GDM1 (cell line): Measurements from ENCODE around the gene PLXNA4.

Experiments
- DNase-seq: peaks from one replicate; lab custom pipeline; 2025; lab: John Stamatoyannopoulos, UW

Gene PLXNA4

GRCh38 chr7:132469681-132470080, 106.6 kb downstream of the PLXNA4 start:
- no peak for DNase-seq

GRCh38 chr7:132469264-132469663, 107.0 kb downstream of the PLXNA4 start:
- no peak for DNase-seq

GRCh38 chr7:132466367-132466766, 109.9 kb downstream of the PLXNA4 start:
- no peak for DNase-seq

DNA sequence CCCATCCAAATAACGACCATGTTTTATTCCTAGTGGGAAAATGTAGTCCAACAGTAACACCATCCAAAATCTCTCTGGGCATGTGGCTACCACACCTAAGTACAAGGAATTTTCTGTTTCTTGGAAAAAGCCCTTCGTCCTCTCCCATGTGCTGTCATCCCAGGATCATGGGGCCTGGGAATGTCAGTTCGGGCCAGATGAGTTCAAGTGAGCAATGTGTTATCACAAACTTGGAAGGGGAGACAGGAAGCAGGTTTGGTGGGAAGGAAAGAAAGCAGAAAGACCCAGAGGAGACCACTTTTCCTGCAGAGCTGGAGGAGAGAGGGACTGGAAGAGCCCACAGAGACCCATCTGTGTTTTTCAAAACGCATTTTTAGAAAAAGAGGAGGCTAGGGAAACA, 110.8 kb downstream of the PLXNA4 start:
- no peak for DNase-seq

- DNase-seq = no peak
These were observed 111.5 kb downstream of the PLXNA4 start for GRCh38 chr7:132464740-132465139.

DNA sequence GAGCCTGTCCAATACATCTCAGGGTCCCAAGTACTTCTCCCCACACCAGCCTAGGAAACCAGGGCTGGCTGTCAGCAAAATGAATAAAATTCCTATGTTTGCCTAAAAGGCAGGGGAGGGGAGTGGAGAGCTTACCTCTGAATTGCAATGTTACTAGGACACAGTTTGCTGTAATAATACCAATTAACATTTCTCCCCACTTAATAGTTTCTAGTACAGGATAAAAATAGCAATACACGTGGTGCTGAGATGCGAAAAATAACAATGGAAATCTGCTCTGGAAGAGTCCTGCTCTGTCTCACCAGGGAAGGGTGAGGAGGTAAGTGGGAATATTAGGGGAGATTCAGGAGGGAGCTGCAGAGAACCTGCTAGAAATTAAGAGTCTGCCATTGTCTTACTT, 112.3 kb downstream of the PLXNA4 start:
- DNase-seq = no peak

GRCh38 chr7:132462478-132462877, 113.8 kb downstream of the PLXNA4 start:
- DNase-seq = no peak

DNA sequence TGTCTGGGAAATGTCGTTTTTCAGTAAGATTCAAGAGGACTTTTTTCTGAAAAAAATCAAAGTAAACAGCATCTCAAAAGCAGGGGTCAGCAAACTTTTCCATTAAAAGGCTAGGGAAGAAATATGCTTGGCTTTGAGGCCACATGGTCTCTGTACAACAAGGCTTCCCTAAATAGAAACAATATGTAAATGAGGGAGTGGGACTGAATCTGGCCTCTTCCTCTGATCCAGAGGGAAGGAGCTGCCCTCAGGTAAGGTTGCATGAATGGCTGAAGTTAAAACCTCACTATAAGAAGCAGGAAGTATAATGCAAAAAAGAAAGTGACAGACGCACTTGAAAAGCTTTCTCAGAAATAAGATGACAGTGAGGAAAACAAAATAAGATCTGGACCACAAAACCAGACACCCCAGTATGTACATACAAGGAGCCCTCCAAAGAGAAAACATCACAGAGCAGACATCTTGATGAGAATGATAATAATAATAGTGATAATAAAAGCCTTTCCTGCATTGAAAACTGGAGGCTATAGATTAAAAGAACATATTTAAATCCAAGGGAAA, 115.2 kb downstream of the PLXNA4 start:
- DNase-seq = no peak

DNA sequence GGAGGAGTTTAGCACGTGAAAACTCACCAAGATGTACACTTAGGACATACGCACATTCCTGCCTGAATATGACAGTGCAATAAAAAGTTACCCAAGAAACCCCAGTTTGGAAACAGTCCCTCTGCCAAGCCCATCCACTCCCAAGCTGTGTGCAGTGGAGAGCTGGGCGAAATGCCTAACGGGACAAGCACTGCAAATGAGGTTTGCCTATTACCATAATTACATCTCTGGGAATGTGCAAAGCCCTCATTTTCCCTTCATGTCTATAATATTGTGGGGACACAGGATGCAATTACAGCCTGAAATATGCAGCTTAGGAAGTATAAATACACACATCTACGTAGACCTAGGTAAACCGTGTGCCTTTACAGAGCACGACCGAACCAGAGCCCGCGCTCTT, 117.5 kb downstream of the PLXNA4 start:
- no peak for DNase-seq

DNA sequence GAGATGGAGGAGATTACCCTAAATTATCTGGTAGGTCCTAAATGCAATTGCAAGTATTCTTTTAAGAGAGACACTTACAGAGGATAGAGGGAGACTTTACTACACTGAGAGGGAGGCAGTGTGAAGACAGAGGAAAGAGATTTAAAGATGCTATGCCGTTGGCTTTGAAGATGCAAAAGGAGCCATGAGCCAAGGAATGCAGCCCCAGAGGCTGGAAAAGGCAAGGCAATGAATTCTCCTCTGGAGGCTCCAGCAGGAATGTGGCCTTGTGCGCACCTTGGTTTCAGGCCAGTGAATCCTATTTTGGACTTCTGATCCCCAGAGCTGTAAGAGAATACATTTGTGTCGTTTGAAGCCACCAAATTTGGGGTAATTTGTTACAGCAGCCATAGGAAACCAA, 118.6 kb downstream of the PLXNA4 start:
- no peak for DNase-seq

DNA sequence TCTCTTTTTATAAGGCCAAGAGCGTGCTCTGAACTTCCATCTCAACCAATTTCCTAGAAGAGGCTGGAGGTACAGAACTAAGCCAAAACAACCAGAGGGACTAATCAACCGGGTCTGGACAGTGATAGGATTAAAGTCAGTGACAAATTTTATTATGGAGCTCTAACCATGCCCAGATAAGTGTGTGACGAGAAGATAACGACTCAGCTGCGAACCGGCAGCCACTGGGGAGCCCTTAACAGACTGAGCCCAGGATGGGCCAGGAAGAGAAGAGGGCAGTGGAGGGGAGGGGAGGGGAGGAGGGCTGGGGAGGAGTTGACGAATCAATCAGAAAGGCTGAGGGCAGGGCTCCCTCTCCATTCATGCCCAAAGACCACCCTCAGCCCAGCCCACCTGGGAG, 119.9 kb downstream of the PLXNA4 start:
- DNase-seq = no peak

GRCh38 chr7:132455378-132455777, 120.9 kb downstream of the PLXNA4 start:
- peak; percentile 26 for DNase-seq

DNA sequence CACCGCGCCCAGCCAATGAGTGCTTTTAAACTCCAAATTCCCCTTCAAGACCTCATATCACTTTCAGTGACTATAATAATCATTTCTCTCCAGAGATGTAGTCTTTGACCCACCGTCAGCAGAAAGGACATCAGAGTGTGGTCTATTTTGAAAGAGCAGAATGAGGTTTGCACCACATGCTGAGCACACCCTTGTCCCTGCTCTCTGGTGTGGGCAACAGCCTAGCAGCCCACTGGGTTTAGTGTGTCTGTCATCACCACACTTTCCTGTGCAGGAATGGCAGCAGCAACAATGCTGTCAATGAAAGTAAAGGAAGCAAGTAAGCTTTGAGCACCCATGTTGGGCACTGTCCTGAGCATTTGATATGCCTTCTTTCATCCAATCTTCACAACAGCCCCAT, 122.4 kb downstream of the PLXNA4 start:
- no peak for DNase-seq

- DNase-seq = no peak
These were observed 125.1 kb downstream of the PLXNA4 start for GRCh38 chr7:132451161-132451560.

- DNase-seq = no peak
These were observed 125.6 kb downstream of the PLXNA4 start for GRCh38 chr7:132450696-132451095.

DNA sequence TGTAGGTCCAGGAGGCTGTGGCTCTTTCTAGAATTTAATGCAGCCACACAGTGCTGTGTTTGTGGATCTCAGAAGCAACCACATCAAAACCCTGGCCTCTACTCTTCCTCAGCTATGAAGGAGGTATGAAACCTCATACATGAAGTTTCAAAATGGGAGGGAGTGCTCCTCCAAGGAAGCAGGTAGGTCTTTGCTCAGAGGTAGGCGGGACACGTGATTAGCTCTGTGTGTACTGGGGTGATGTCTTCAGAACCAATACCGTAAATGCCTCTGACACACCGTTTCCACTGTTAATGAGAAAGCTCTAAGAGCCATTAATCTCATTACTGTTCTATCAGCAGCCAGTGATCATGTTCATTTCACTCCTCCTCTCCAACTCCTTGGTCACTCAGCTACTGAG, 126.1 kb downstream of the PLXNA4 start:
- DNase-seq = no peak

DNA sequence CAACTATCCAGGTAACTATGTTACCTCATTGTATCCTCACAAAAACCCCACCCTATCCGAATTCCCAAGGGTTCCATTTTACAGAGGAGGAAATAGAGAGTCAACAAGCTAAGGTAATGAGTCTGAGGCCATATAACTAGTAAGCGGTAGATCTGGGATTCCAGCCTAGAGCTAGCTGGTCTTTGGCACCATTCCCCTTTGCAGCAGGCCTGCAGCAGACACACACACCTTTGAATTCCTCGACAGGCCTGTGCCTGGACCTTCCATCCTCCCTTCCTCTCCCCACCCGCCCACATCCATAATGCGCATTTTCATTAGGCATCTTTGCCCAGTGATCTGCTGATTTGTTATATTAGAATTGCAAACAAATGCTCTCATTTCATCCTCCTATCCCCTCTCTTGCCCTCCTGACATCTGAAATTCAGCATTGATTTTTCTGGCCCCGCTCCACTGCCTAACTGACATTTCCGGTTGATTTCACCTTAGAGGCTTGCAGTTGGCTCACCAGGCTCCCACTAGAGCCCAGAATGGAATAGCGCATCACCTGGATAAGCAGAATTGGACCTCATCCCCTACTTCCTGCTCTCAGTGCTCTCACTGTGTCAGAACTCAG, 129.5 kb downstream of the PLXNA4 start:
- no peak for DNase-seq

DNA sequence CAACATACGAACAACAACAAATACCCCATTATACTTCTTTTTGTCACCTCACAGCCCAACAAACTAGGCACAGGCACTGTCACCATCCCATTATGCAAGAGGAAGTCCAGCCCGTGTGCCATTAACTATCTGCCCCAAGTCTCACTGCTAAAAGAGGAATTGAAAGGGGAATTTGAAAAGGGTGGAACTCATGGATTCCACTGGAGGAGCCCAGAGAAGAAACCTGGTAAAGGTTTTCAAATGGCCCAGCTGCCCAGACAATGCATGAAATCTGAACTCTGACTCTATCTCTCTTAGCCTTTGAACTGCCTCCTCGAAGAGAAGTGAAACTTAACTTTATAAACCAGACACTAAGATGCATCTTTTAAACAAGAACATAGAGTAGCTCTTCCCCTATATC, 130.0 kb downstream of the PLXNA4 start:
- DNase-seq = no peak

GRCh38 chr7:132443761-132444520, 132.3 kb downstream of the PLXNA4 start:
- DNase-seq = no peak

DNA sequence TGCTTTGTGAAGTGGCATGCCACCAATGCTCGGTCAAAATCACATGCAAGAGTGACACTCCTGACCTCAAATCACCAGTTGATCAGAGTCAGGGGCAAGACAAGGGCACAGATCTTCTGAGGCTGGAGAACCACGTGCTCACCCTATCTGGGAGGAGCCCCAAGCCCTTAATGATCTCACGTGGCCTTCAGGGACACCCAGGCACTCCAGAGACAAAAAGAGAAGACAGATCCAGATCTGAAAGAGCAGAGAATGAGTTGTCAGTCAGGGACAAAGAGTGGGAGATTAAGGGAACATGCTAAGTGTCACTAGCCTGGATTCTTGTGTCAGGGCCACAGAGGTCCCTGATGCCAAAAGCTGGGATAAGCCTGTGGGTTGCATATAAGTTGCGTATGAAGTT, 134.3 kb downstream of the PLXNA4 start:
- DNase-seq = no peak

DNA sequence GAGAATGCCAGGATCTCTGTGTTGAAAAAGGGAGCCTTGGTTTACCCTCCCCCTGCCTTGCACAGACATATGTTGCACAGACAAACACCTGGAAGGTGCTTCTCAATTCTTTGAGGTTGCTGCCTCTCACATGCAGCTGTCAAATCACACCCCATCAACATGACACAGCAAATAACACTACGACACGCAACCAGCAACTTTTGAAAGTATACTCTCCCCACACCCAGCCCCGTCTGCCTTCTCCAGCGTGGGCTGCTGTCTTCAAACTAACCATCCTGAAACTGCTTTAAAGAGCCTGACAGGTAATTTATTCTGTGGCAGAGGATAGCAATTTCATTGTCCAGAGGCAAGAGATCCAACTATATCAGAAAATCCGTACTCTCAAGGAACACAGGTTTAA, 136.1 kb downstream of the PLXNA4 start:
- DNase-seq = no peak

DNA sequence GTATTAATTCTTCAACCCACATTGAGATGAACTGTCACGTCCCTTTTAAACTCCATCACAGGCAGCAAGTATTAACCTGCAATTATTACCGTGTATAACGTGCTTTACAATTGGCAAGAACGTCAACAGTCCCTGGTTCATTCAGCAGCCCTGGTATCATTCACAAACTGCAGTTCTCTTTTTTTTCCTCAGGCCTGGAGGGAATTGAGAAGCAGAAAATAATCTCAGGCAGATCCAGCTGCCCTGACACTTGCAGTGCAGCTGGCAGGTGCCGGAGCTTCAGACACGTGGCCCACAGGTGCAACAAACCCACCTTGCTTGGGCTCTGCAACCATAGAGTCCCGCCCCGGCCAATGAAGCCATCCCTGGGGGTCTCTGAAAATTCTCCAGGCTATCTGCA, 137.3 kb downstream of the PLXNA4 start:
- DNase-seq = no peak

DNA sequence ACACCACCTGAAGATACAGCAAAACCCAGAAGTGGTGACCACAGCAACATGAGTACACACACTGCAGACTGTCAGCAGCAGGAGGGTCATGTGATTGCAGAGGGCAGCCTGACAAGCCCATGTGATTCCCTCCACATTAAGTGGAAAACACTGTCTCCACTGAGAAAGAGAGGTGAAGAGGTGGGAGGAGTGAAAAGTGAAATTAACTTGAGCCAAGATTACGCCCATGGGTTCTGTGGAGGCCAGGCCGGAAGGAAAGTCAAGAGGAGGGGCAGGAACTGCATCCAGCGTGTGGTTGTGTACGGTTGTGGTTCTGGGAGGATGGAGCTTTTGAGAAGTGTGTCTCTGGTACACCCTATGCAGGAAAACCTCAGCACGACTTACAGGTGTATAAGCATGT, 138.5 kb downstream of the PLXNA4 start:
- DNase-seq = peak; percentile 81

DNA sequence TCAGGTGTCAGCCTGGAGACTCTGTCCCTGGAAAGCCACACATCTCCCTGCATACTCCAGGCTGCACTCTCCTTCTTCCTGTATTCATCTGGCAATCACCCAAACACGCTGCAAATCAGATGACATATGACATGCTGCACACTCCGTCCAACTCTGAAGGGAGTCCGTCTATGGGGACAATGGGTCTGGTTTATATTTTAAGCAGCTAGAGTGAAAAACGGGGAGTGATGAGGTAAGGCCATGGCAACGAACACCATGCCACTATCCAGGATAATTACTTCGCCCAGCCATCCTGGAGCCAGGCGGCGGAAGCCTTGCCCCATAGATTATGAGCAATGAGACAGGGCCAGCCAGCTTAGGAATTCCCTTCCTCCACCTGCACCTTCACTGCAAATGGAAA, 140.1 kb downstream of the PLXNA4 start:
- no peak for DNase-seq
